Activated CD8-positive, alpha-beta T cell treated with anti-CD3 and anti-CD28 coated beads for 36 hours (primary cell): ENCODE measurements around the gene ZNF185. TPM values are rescaled to one million over a fixed set of nuclear protein-coding genes. Genes with fewer than 3 reads are reported as not detected.

ENCODE experiments used
- ATAC-seq: fragments of 200-7000 bp; cut with Tn5 transposase; one replicate; pipeline ENCODE4 v1.10.0; 2021; ENCODE audit warnings: mild to moderate bottlenecking, moderate library complexity
- CTCF ChIA-PET: fragments of 350-600 bp; sonication (Branson Sonifier 250); formaldehyde crosslinking; loops from one replicate; lab custom pipeline; 2021; ENCODE audit warnings: antibody characterized with exemption; lab: Charles Lee
- POLR2A ChIA-PET: fragments of 350-600 bp; sonication (Branson Sonifier 250); formaldehyde crosslinking; loops from one replicate; lab custom pipeline; 2021; ENCODE audit warnings: antibody characterized with exemption; lab: Charles Lee
- DNase-seq: peaks from one replicate; pipeline ENCODE4 v3.0.0-alpha.2; 2020
- H3K27ac Mint-ChIP-seq: one replicate; pipeline ENCODE4 v1.8.0; 2021; ENCODE audit warnings: mild to moderate bottlenecking, mixed read lengths
- H3K27me3 Mint-ChIP-seq: one replicate; pipeline ENCODE4 v1.8.0; 2021; ENCODE audit warnings: mixed read lengths
- H3K36me3 Mint-ChIP-seq: one replicate; pipeline ENCODE4 v1.8.0; 2021; ENCODE audit warnings: low read depth, mixed read lengths
- H3K4me1 Mint-ChIP-seq: one replicate; pipeline ENCODE4 v1.8.0; 2021; ENCODE audit warnings: low read depth, mixed read lengths
- H3K4me3 Mint-ChIP-seq: one replicate; pipeline ENCODE4 v1.8.0; 2021; ENCODE audit warnings: mild to moderate bottlenecking, moderate library complexity, mixed read lengths
- H3K9me3 Mint-ChIP-seq: one replicate; pipeline ENCODE4 v1.8.0; 2021; ENCODE audit warnings: mixed read lengths
- intact Hi-C: fragments of 100-400 bp; cut with micrococcal nuclease; formaldehyde crosslinking; loops from one replicate; pipeline ENCODE4 v1.10.0; 2022
- total RNA-seq, 2 experiments: library from RNA; stranded (reverse); gene quantifications; one replicate each; pipeline ENCODE4 v1.2.3, GENCODE V29; 2021
- TF ChIP-seq, protein P1 (sequence below): fragments of 200-600 bp; IDR thresholded peaks from one replicate; pipeline ENCODE4 v1.8.0; 2022; ENCODE audit warnings: antibody characterized with exemption, mild to moderate bottlenecking

ZNF185 gene
- total RNA-seq, 2 experiments from 2014 or later: 1.6 to 1.7 TPM

DNA sequence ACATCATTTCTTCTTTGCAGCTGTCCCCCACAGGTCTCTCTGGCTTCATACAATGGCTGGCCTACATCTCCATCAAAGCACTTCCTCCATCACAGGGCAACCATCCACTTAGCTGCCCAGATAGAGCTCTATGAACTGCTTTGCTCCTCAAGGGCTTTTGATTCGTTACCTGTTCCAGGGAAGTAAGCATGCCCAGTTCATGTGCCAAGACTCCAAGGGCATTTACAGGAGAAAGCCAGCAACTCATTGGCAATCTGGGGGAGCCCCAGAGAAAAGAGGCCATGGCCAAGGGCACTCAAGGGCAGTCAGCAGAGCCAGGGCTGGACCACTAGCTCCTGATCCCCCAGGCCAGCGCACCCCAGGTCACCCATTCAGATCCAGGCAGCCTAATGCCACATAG, 24.5 kb upstream of the ZNF185 start:
- peaks cover 5% of the 10 kb centered on the region for H3K36me3 Mint-ChIP-seq
- TF ChIP-seq, protein P1, sequence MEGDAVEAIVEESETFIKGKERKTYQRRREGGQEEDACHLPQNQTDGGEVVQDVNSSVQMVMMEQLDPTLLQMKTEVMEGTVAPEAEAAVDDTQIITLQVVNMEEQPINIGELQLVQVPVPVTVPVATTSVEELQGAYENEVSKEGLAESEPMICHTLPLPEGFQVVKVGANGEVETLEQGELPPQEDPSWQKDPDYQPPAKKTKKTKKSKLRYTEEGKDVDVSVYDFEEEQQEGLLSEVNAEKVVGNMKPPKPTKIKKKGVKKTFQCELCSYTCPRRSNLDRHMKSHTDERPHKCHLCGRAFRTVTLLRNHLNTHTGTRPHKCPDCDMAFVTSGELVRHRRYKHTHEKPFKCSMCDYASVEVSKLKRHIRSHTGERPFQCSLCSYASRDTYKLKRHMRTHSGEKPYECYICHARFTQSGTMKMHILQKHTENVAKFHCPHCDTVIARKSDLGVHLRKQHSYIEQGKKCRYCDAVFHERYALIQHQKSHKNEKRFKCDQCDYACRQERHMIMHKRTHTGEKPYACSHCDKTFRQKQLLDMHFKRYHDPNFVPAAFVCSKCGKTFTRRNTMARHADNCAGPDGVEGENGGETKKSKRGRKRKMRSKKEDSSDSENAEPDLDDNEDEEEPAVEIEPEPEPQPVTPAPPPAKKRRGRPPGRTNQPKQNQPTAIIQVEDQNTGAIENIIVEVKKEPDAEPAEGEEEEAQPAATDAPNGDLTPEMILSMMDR: no peak
- no peaks in the 10 kb centered on the region for H3K9me3 Mint-ChIP-seq
- CTCF ChIA-PET: no interaction called here
- DNase-seq (no peak), ATAC-seq (no peak)
- H3K27me3 Mint-ChIP-seq: no peaks in the 10 kb centered on the region
- intact Hi-C loops: no loop called here
- peaks cover 3% of the 10 kb centered on the region for H3K4me1 Mint-ChIP-seq
- no peak overlapping the region for H3K4me3 Mint-ChIP-seq
- POLR2A ChIA-PET: no interaction called here
- no peak overlapping the region for H3K27ac Mint-ChIP-seq

DNA sequence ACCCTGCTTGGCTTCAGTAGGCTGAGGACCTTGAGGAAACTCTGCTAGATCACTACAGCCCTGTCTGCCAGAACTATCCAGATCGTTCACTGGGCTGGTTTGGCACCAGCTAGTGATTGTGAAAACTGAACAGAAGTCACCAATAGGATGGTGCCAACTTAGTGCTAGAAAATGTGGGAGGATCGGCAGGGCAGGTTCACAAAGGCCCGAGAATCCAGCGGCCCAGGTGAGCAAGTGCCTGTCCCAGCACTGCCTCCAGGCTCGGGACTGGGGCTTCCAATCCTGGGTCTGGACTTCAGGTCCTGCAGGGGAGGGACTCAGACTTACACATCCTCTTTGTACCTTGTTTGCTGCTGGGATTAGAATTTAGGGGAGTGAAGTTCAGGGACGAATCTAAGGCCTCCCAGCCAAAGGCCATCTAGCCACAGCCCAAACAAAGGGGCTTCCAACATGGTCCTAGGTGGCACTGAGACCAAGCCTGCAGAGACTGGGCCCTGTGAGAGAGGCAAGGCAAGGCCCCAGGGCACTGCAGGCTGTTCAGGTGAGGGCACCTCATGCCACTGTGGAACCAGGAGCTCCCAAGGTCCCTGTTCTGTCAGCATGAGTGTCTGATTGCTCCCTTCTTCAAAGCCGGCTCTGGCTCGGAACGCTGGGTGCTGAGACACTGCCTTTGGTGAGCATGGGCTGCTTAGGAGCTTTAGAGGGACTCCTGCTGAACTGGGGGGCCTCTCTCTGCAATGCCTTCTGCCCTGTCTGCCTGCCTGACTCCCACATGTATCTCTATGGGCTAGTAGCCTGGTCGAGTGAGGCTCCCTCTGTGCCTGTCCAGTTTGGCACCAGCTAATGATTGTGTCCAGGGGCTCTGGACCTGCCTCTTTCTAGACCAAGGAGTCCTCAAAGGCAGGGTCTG, 20.7 kb upstream of the ZNF185 start:
- no peak for ATAC-seq
- no peak overlapping the region for H3K27ac Mint-ChIP-seq

DNA sequence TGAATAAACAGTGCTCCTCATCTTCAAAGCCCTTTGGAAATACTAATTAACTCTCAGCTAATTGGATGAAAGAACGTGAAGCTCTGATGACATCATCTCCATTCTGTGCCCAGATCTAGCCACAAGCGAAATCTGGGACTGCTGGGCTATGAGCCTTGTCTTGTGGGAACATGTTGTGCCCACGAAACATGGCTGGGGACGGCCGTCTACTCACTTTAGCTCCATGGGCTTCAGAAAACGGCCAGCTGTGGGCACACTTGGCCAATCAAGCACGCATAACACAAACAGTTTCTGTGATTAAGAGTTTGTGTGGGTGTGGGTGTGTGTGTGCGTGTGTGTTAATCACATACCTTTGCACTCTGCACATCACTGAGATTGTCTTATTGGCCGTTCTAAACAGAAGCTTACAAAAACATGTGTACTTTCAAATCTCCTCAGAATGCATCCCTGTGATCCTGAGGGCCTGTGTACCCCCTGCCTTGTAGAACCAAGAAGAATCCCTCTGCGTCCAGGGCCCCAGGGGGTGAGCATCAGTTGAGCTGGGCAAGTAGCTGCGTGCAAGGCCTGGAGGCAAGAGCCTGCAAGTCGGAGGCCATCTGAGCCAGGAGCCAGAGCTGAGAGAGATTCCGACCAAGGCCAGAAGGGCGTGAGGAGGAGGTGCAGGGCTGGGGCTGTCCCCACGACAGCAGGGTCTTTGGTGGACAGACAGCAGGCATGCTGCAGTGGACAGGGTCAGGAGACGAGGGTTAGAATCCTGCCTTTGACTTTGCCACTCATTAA, 18.7 kb upstream of the ZNF185 start:
- intact Hi-C loops: no loop called here
- ChIA-PET CTCF (no interaction called here), POLR2A (no interaction called here)
- no peak overlapping the region for H3K4me3 Mint-ChIP-seq
- no peak for DNase-seq
- H3K27ac Mint-ChIP-seq: no peak overlapping the region
- ATAC-seq: no peak
- no peaks in the 10 kb centered on the region for H3K36me3 Mint-ChIP-seq
- TF ChIP-seq, protein P1: no peak
- H3K4me1 Mint-ChIP-seq: no peaks in the 10 kb centered on the region
- H3K9me3 Mint-ChIP-seq: no peaks in the 10 kb centered on the region
- H3K27me3 Mint-ChIP-seq: no peaks in the 10 kb centered on the region

More for the DNA sequence above, 20.7 kb upstream of the ZNF185 start:
- Mint-ChIP-seq H3K4me1 (peaks cover 3% of the 10 kb centered on the region), H3K4me3 (no peak overlapping the region), H3K36me3 (no peaks in the 10 kb centered on the region), H3K27me3 (no peaks in the 10 kb centered on the region), H3K9me3 (no peaks in the 10 kb centered on the region)
- intact Hi-C loops: no loop called here
- POLR2A ChIA-PET: no interaction called here
- no peak for DNase-seq
- CTCF ChIA-PET: no interaction called here
- TF ChIP-seq, protein P1: no peak

DNA sequence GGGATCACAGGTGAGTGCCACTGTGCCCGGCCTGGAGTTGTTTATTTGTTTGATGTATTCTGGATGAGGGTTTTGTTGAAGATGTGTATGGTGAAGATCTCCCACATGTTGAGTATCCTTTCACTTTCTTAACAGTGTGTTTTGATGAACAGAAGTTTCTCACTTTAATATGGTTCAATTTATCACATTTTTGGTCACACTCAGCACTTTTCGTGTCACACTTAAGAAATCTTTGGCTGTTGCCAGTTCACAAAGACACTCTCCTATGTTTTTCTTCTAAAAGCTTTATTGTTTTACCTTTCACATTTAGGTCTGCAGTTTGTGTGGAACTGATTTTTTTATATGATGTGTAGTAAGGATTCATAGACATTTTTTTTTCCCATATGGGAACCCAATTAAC, 16.6 kb upstream of the ZNF185 start:
- CTCF ChIA-PET: no interaction called here
- no peak for ATAC-seq
- no peaks in the 10 kb centered on the region for H3K4me1 Mint-ChIP-seq
- H3K4me3 Mint-ChIP-seq: no peak overlapping the region
- TF ChIP-seq, protein P1: no peak
- POLR2A ChIA-PET: no interaction called here
- intact Hi-C loops: no loop called here
- no peaks in the 10 kb centered on the region for H3K36me3 Mint-ChIP-seq
- H3K9me3 Mint-ChIP-seq: no peaks in the 10 kb centered on the region
- no peak overlapping the region for H3K27ac Mint-ChIP-seq
- peaks cover 2% of the 10 kb centered on the region for H3K27me3 Mint-ChIP-seq
- DNase-seq: no peak

DNA sequence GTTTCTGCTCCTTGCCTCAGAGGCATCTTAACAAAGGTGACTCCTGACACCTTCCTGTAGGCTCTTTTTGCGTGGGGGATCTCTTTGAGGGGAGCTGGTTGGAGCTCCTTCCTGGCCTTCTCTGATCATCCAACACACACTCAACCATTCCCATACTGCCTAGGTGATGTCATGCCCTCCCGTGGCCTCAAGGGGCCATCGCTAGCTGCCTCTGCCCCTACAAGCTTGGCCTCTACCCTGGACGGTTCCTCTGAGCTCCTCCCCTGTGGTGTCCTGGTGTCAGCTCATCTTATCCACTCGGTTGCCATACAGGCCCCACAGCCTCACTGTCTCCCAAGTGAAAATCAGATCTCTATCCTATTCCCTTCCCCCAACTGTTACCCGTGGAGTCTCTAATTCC, 13.7 kb upstream of the ZNF185 start:
- intact Hi-C loops: no loop called here
- POLR2A ChIA-PET: no interaction called here
- Mint-ChIP-seq H3K4me1 (no peaks in the 10 kb centered on the region), H3K9me3 (no peaks in the 10 kb centered on the region), H3K27ac (no peak overlapping the region), H3K27me3 (peaks cover 4% of the 10 kb centered on the region), H3K4me3 (no peak overlapping the region), H3K36me3 (no peaks in the 10 kb centered on the region)
- ATAC-seq: no peak
- CTCF ChIA-PET: interaction anchor here (1.4 kb wide), 1 partner anchor 21 kb away, joined by 3 read pairs; no protein-coding TSS in a partner anchor
- DNase-seq: no peak
- TF ChIP-seq, protein P1: no peak
